T-helper 2 cell treated with Interferon-gamma antibody and Interleukin-4, amounts not matched to agents 100 ng/mL and 5 ng/mL, for 36 hours (primary cell): Measurements from ENCODE around the gene CALR3. TPM values are rescaled to one million over a fixed set of nuclear protein-coding genes. Genes with fewer than 3 reads are reported as not detected.
"Not testable (repeated sequence)": the region's sequence is repeated elsewhere in the genome, so short reads cannot be mapped to it uniquely, and the experiment has no call there.

Source experiments
- intact Hi-C: fragments of 100-400 bp; cut with micrococcal nuclease; formaldehyde crosslinking; loops from one replicate; pipeline ENCODE4 v1.15.1; 2023
- total RNA-seq: library from RNA; stranded (reverse); gene quantifications from 2 replicates; pipeline ENCODE4 v1.2.3, GENCODE V29; 2022

Gene CALR3
- total RNA-seq, 1 donor from 2014 or later, result not detected

DNA sequence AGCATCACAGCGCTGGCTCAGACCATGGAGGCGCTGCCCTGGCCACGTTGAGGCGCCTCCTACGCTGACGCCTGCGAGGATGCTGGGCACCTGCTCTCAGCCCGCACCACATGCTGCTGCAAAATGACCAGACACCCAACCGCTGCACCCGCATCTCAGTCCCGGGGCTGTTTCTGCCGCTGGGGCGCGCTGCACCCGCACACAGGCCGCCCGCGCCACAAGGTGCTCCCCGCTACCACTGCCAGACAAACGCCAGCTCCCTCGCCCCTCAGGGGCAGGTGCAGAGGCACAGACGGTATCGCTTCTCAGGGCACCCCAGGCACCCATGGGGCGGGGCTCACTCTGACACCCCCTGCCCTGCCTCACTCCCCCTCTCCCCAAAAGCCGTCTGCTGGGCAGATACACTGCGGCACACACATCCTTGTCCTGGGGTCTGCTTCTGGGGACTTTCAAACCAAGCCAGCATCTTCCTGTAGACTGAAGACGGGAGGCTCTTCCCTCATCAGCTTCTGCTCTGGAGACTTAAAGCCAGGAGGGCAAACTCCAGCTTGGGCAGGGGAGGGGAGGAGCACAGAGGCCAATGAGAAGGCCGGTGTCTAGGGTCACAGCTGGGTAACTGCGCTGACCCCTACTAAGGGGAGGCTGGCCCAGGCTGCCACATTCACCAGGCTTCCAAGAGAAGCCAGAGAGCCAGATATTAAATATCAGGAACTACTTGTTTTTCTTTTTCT is 29.9 kb upstream of the CALR3 start:
- intact Hi-C loops, result no loop called here

DNA sequence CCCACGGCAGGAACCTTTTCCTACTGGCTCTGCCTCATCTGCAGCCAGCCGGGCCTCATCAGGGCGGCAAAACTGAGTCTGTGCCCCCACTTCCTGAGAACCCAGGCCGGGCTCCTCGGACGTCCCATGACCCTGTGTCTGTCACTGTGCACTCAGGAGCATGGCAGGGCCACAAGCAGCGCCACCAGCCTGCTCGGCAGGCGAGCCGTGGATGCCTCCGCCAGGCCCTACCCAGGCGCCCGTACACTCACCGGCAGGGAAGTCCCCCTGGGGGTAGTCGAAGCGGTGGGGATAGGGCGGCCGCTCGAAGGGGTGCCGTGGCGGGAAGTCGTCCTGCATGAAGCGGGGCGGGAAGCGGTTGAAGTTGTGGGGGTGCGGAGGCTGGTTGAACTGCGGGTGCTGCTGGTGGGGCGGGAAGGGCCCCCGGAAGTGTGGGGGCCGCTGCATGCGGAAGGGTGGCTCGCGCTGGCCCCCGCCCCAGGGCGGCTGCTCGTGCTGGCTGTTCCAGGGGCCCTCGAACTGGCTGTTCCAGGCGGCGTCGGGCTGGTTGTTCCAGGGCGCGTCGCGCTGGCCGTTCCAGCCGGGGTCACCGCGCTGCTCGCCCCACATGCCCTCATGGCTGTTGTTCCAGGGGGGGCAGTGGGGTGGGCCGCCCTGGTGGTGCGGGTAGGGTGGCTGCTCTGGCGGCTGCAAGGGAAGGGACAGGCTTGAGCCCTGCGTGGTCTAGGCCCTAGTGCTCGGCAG is 29.2 kb upstream of the CALR3 start:
- intact Hi-C loops, result no loop called here

DNA sequence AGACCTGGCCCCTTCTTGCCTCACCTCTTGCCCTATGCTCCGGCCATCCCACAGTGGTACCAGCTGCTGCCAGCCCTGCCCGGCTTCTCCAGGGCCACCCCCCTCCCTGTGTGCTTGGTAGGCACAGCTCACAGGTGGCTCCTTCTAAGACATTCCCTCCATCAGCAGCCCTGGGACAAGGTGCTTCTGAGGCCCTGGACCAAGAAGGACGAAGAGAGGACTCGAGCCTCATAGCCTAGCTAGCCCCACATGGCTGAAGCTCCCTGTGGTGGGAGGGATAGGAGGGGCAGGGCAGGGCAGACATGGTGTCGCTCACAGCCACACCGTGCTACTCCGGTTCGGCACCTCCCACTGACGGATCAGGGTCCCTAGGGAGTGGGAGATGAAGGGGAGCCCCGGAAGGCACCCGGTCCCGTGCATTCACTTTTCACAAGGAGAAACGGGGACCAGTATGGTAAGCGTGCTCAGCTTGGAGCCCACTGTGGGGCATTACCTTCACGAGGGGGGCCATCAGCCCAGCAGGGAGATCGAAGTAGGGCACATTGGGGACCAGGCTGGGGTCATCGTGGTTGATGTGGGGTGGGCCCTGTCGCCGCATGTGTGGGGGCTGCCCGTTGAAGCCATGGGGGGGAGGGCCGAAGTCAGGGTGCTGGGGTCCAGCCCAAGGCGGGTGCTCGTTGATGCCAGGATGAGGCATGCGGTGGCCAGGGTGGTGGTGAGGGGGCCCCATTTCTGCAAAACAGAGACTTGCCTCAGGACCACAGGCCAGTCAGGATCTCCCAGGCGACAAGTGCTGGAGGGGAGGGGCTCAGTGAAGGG is 26.8 kb upstream of the CALR3 start:
- intact Hi-C loops, result no loop called here

DNA sequence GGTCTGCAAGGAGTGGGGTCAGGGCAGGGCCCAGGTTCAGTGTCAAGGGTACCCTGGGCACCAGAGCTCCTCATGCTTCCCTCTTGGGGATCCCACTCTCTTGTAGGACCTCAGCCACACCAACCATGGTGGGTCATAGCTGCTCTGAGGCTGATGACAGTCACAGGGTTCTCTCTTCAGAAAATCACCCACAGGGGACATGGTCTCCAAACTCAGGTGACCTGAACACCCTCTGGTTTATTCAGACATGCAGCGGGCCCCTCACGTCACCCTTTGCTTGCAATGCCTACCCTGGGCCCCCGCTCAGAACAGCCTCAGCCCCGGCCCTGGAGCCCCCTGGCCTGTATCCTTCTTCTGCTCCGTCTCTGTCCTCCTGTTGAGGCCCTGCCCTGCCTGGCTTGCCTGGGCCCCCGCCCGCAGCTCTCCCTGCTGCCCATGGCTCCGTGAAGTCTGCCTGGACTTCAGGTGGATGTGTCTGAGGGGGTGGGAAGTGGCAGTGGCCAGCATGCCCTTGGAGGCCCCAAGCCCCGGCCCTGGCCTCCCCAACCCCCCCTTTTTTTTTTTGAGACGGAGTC is 25.8 kb upstream of the CALR3 start:
- intact Hi-C loops, result no loop called here

DNA sequence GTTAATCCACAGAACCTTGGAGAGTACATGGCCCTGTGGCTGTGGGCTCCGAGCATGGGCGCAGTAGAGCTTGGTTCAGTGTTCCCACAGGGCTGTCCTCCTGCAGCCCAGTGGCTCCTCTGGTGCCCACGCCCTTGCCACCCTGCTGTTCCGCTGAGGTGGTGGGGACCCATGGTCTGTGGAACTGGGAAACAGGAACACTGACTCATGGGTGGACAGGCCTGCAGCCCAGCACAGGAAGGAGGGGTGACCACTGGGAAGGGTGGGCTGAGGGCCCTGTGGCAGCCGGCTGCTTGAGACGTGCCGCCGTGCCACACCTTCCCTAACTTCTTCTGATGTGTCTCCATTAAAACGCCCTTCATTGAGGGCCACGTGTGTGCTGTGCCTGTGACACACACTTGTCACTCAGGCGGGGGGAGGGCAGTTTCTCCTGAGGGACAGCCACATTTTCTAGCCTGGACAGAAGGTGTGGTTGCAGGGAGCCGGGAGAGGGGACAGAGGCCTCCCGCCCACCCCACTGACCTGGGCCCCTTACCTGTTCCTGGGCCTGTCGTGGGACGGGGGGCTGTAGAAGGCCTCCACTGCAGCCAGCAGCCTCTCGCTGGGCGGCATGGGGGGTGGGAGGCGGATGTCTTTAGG is 25.1 kb upstream of the CALR3 start:
- intact Hi-C loops, result no loop called here

DNA sequence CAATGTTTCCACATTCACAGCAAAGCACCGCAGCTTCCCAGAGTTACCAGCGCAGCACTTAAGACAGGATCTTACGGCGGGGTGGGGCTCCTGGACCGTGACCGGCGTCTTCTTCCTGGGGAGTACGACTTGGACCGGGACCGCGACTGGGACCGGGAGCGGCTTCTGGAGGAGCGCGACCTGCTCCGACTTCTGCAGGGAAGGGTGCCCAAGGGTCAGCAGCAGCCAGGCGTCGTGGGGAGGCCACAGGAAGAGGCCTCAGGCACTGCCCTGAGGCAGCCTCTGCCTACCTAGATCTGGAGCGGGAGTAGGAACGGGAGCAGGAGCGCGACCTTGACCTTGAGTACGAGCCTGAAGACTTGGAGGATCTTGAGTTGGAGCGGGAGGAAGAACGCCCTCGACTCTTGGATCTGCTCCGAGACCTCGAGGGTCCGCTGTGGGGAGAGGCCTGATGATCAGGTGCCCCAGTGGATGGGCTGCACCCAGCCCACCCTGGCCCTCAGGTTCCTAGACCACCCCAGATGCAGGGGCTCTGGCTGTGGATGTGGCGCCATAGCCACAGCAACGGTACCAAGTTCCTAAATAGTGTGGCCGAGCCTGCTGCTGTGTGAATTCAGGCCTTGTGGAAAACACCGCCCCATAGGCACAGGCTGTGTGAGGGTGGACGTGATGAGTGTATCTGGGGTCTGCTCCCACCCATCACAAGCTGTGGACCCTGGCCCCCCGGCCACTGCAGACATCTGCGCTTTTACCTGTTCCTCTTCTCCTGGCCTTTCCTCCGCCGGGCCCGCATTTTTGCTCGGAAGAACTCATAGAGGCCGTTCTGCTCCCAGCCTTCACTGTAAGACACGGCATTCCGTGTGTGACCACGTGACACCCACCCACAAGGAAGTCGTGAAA is 24.4 kb upstream of the CALR3 start:
- intact Hi-C loops, result no loop called here

DNA sequence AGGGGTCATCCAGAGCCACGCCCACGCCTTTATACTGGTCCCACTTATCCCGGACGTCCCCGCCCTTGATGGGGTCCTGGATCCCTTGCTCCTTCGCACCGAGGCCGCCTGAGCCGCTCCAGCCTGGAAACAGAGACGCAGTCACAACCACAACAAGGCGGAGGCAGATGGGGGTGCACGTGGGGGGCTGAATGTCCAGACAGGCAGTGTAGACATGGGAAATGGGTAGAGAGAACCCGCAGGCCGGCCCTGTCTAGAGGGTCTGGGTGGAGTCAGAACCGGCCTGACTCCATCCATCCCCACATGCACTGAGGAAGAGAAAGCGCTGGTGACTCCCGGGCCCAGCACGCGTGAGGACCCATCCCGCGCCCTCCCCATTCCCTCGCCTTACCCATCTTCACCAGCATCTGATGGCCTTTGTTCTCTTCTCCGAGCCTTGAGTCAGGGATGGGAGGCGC is 23.3 kb upstream of the CALR3 start:
- intact Hi-C loops, result no loop called here

DNA sequence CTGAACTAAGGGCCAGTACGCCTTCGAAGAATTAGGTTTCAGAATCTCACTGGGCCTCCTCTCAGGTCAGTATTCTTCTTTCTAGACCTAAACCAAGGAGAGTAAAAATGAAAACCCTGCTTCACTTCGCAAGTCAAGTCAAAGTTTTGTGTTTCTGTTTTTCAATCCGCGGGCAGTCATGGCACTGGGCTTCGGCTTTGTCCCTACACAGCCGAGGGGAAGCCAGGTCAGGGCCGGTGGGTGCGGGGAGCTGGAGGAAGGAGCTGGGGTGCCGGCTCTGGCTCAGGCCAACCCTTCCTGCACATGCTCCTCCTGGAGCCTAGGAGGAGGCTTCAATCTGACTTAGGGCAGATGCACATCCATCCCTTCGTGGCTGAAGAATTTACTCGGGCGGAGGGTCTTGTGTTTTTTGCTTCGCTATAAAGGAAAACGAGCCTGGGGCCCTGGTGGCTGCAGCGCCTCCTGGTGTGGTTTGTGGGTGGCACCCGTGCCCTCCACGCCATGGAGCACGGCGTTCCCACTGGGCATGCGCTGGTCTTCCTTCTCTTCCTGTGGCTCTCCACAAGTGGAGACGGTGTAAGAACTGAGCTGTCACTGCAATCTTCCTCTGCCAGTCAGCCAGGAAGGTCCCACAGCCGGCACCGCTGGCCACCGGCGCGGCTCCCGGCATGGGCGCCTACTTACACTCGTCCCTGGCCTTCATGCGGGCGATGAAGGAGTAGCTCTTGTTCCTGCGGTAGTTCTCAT is 22.7 kb upstream of the CALR3 start:
- intact Hi-C loops, result no loop called here

DNA sequence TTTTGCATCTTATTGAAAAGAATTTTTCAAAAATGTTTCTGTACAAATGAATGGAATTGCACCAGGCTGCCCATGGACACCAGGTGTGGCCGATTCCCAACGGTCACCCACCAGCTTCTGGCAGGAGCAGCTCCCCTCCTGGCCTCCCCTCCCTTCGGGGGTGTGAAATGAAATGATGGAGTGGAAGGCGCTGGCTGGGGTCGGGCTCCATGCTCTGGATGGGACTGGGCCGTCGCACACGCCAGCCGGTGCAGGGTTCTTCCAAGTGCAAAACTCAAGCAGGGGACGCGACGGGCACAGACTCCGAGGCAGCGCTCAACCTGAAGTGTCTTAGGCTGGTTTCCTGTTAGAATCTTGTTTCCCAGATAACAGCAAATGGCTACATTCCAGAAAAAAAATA is 22.1 kb upstream of the CALR3 start:
- intact Hi-C loops, result no loop called here

DNA sequence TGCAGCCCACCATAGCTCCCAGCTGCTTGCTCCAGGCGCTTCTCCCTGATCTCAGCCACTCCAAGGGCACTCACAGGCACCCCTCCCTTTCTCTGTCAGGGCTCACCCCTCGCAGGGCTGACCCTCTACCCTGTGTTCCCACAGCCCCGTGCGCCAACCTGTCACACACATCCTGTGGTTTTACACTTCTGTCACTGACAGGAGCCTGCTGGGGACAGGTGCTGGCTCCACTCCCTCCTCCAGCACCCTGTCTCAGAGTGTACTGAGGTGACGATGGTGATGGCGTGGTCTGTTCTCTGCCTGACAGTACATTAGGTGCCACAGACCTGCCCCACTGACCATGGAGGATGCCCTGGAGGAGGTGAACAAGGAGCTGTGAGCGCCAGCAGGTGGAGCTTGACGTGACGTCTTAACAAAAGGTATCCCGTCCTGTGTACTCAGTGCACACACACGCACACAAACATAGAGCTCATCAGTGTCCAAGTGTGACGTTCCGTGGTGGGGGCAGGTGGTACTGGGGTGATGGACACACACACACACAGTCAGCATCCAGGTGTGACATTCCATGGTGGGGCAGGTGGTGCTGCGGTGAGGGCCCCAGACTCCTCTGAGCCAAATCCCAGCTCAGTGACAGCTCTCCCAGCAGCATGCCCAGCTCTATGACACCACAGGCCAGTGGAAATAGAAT is 21.1 kb upstream of the CALR3 start:
- intact Hi-C loops, result no loop called here

DNA sequence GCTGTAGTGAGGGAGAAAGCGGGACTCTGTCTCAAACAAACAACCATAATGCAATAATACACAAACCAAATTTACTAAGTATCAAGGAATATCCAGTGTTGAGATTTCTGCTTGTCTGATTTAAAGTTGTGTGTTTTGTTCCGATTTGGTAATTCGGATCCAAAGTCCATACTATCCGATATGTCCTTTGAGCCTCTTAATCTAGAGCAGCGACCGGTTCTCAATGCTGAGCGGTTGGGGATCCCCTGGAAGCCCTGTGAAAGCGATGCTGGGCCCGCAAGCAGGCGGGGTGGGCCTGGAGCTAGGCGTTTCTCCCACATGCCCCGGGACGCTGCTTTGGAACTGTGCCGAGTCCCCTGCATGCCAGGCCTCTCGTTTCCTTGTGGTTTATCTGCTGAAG is 20.4 kb upstream of the CALR3 start:
- intact Hi-C loops, result no loop called here

DNA sequence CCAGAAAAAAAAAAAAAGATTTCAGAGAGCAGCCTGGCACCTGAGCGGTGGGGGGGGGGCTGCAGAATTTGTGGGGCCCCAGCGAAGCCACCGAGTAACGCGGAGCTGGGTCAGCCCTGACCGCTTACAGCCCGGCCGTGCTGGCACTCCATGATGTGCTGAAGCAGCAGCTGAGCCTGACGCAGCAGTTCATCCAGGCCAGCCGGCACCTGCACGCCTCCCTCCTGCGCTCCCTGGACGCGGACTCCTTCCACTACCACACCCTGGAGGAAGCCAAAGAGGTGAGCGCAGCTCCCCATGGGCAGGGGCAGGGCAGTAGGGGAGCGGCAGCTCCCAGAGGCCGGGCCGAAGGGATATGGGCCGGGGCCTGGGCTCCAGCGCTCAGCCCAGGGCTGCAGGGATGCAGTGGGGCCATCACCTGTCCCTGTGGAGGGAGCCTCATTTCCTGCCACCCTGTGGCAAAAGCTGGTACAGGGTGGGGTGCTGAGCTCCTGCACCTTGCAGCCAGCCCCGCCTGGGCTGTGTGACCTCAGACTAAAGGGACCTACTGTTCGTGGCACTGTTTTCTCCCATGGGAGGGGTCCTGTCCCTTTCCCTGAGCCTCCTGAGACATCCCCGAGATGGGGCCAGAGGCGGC is 18.5 kb upstream of the CALR3 start:
- intact Hi-C loops, result no loop called here

DNA sequence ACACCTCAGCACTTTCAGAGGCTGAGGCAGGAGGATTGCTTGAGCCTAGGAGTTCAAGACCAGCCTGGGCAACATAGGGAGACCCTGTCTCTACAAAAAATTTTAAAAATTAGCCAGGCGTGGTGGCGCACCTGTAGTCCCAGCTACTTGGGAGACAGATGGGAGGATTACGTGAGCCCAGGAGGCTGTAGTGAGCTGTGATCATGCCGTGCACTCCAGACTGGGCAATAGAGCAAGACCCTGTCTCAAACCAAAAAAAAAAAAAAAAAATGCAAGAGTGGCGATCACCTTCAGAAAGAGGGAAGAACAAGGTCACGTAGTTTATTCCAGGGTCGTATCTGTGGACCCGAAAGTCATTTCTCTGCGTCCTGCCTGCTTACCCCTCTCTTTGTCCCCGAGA is 16.6 kb upstream of the CALR3 start:
- intact Hi-C loops, result not testable (repeated sequence)

DNA sequence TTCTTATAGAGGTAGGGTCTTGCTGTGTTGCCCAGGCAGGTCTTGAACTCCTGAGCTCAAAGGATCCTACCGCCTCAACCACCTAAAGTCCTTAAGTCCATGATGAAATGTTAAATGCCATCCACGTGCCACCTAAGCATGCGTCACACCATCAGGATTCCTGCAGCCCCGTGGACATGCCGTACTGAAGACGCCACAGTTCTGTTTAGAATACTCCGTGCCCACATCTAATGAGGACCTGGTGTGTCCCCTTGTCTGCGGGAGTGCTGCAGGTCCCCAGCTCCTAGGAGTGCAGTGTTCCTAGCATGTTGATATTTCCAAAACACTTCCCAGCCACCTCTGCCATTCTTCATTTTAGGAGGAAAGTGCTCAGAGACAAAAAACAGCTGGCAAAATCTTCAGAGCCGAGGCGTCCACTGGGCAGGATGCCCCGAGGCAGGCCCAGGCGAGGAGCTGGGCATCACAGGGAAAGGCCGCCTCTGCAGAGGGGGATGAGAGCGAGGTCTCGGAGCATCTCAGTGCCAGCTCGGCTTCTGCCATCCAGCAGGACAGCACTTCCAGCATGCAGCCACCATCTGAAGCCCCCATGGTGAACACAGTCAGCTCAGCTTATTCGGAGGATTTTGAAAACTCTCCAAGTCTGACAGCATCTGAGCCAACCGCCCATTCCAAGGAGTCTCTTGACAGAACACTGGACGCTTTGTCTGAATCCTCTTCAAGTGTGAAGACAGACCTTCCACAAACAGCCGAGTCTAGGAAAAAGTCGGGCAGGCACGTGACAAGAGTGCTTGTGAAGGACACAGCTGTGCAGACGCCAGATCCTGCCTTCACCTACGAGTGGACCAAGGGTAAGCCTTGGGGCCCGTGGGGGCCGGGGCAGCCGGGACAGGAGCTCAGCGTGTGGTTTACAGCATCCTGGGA is 13.4 kb upstream of the CALR3 start:
- intact Hi-C loops, result no loop called here

DNA sequence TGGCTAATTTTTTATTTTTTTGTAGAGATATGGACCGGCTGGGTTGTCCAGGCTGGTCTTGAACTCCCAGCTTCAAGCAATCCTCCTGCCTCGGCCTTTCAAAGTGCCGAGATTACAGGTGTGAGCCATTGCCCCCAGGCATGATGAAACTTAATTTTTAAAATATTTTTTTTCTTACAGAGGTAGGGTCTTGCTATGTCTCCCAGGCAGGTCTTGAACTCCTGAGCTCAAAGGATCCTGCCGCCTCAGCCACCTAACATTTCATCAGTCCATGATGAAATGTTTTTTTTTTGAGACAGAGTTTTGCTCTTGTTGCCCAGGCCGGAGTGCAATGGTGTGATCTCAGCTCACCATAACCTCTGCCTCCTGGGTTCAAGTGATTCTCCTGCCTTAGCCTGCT is 12.6 kb upstream of the CALR3 start:
- intact Hi-C loops, result no loop called here

DNA sequence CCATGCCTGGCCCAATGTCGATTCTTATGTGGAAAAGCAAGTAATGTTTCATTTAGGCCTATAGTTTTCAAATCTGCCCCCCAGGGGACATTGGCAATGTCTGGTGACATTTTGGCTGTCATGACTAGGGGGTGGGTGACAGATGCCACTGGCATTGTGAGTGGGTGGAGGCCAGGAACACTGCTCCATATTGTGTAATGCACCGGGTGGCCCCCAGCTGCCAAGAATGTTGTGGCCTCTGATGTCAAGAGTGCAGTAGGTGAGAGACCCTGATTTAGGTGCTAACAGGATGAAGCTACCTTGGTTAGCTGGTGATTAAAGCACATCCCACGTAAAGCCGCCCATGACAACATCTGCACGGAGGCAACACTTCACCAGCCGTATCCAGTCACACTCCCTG is 11.0 kb upstream of the CALR3 start:
- intact Hi-C loops, result no loop called here

DNA sequence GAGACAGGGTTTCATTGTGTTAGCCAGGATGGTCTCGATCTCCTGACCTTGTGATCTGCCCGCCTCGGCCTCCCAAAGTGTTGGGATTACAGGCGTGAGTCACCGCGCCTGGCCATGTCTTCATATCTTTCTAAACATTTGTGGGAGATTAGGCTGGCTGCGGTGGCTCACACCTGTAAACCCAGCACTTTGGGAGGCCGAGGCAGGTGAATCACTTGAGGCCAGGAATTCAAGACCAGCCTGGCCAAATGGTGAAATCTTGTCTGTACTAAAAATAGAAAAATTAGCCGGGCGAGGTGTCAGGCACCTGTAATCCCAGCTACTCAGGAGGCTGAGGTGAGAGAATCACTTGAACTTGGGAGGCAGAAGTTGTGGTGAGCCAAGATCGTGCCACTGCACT is 10.2 kb upstream of the CALR3 start:
- intact Hi-C loops, result not testable (repeated sequence)
